Measurements from ENCODE around the gene IL4I1.

The IL4I1 gene

DNA sequence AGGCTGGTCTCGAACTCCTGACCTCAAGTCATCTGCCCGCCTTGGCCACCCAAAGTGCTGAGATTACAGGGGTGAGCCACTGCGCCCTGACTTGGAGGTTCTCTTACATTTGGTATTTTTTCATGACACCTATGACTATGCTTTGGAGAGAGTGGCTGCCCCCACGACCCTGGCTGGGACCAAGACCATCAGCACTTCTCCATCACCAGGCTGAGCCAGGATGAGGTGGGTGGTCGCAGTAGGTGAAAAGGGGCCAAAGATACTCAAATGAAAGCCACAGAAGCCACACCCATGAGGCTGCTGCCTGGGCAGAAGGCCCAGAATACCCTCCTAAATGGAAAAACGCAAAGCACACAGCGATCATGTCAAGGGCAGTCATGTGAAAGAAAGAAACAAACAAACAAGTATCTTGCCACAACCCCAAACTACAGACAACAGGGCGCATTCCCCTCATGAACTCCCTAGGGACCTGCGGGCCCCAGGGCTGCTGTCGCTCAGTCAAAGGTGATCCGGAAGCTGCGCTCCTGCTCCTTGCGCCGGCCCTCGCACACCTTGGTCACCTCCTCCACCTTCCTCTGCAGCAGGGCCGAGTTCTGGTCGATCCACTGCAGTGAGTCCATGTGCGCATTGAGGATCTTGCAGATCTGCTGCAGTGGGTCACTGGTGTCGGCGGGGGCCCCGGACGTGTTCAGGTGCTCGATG, 11.2 kb upstream of the IL4I1 start:
- H3K36me3 ChIP-seq (ENCODE audit: control insufficient read depth, insufficient read depth, low read length) = no peaks in the 10 kb centered on the region
- H3K4me3 ChIP-seq (ENCODE audit: low read depth, low read length) = no peak overlapping the region
- no peak overlapping the region for H3K4me2 ChIP-seq (ENCODE audit: low read length)
- no peaks in the 10 kb centered on the region for H3K4me1 ChIP-seq
- no peaks in the 10 kb centered on the region for H3K9me3 ChIP-seq (ENCODE audit: control insufficient read depth, low read length)
- no peaks in the 10 kb centered on the region for H3K27me3 ChIP-seq (ENCODE audit: control insufficient read depth, insufficient read depth, low read length)
- no peak overlapping the region for H2AFZ ChIP-seq
- no peak overlapping the region for H3K9ac ChIP-seq
- peaks cover 4% of the 10 kb centered on the region for H3K79me2 ChIP-seq
- H3K27ac ChIP-seq = no peak overlapping the region
- TF ChIP-seq, protein P1, sequence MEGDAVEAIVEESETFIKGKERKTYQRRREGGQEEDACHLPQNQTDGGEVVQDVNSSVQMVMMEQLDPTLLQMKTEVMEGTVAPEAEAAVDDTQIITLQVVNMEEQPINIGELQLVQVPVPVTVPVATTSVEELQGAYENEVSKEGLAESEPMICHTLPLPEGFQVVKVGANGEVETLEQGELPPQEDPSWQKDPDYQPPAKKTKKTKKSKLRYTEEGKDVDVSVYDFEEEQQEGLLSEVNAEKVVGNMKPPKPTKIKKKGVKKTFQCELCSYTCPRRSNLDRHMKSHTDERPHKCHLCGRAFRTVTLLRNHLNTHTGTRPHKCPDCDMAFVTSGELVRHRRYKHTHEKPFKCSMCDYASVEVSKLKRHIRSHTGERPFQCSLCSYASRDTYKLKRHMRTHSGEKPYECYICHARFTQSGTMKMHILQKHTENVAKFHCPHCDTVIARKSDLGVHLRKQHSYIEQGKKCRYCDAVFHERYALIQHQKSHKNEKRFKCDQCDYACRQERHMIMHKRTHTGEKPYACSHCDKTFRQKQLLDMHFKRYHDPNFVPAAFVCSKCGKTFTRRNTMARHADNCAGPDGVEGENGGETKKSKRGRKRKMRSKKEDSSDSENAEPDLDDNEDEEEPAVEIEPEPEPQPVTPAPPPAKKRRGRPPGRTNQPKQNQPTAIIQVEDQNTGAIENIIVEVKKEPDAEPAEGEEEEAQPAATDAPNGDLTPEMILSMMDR (IDR thresholded peaks at IDR 0.05) = no peak

- H3K9ac ChIP-seq = no peak overlapping the region
- no peak overlapping the region for H3K4me3 ChIP-seq (ENCODE audit: low read depth, low read length)
- no peaks in the 10 kb centered on the region for H3K9me3 ChIP-seq (ENCODE audit: control insufficient read depth, low read length)
- no peak overlapping the region for H3K4me2 ChIP-seq (ENCODE audit: low read length)
- TF ChIP-seq, protein P1 (IDR thresholded peaks at IDR 0.05) = no peak
- peaks cover 4% of the 10 kb centered on the region for H3K79me2 ChIP-seq
- no peak overlapping the region for H2AFZ ChIP-seq
- H3K36me3 ChIP-seq (ENCODE audit: control insufficient read depth, insufficient read depth, low read length) = no peaks in the 10 kb centered on the region
- H3K27ac ChIP-seq = no peak overlapping the region
- H3K4me1 ChIP-seq = no peaks in the 10 kb centered on the region
- H3K27me3 ChIP-seq (ENCODE audit: control insufficient read depth, insufficient read depth, low read length) = no peaks in the 10 kb centered on the region
Observed at GRCh38 chr19:49906879-49907564, 10.3 kb upstream of the IL4I1 start.

- Histone ChIP-seq H3K9ac (no peak overlapping the region), H3K36me3 (ENCODE audit: control insufficient read depth, insufficient read depth, low read length) (no peaks in the 10 kb centered on the region), H3K27ac (no peak overlapping the region), H3K4me1 (no peaks in the 10 kb centered on the region), H3K4me3 (ENCODE audit: low read depth, low read length) (no peak overlapping the region), H3K4me2 (ENCODE audit: low read length) (no peak overlapping the region), H3K9me3 (ENCODE audit: control insufficient read depth, low read length) (no peaks in the 10 kb centered on the region), H3K27me3 (ENCODE audit: control insufficient read depth, insufficient read depth, low read length) (no peaks in the 10 kb centered on the region), H3K79me2 (peaks cover 4% of the 10 kb centered on the region), H2AFZ (no peak overlapping the region)
- TF ChIP-seq, protein P1 (IDR thresholded peaks at IDR 0.05) = no peak
Observed at GRCh38 chr19:49904136-49904535, 7.4 kb upstream of the IL4I1 start.

GRCh38 chr19:49895566-49896297, 955 bp downstream of the IL4I1 start:
- Histone ChIP-seq H2AFZ (no peak overlapping the region), H3K36me3 (ENCODE audit: control insufficient read depth, insufficient read depth, low read length) (no peaks in the 10 kb centered on the region), H3K9ac (no peak overlapping the region), H3K4me1 (no peaks in the 10 kb centered on the region), H3K27me3 (ENCODE audit: control insufficient read depth, insufficient read depth, low read length) (no peaks in the 10 kb centered on the region), H3K79me2 (no peaks in the 10 kb centered on the region), H3K27ac (no peak overlapping the region), H3K9me3 (ENCODE audit: control insufficient read depth, low read length) (no peaks in the 10 kb centered on the region), H3K4me3 (ENCODE audit: low read depth, low read length) (no peak overlapping the region), H3K4me2 (ENCODE audit: low read length) (no peak overlapping the region)
- TF ChIP-seq, protein P1 (IDR thresholded peaks at IDR 0.05) = no peak
